ENCODE data around the gene LAIR2. TPM values are rescaled to one million over a fixed set of nuclear protein-coding genes. Genes with fewer than 3 reads are reported as not detected.

LAIR2 gene
- total and polyA plus RNA-seq, 2 donors (not counting 1 experiment from before 2014, with no cell fraction given) = not detected

GRCh38 chr19:54517483-54517882, 14.9 kb downstream of the LAIR2 start:
- no peaks in the 10 kb centered on the region for H3K79me2 ChIP-seq (ENCODE audit: control insufficient read depth, insufficient read depth, low read length)
- no peaks in the 10 kb centered on the region for H3K27me3 ChIP-seq (ENCODE audit: control insufficient read depth, insufficient read depth, low read length)
- TF ChIP-seq EZH2 (IDR thresholded peaks at IDR 0.05; ENCODE audit: low read length, missing control alignments) = no peak
- TF ChIP-seq CTCF (conservative IDR thresholded peaks at IDR 0.05 in 1 of 2, IDR thresholded peaks at IDR 0.05 in 1 of 2; ENCODE audit: low read depth in 1 of 2, low read length in 2 of 2) = no peak
- H3K4me2 ChIP-seq (ENCODE audit: extremely low read depth, insufficient read depth, low read length) = no peak overlapping the region
- DNase-seq (ENCODE audit: low read depth in 2 of 2) = peak; percentile 11 to 27
- no peaks in the 10 kb centered on the region for H3K36me3 ChIP-seq (ENCODE audit: control insufficient read depth, insufficient read depth, low read length)
- H3K27ac ChIP-seq (ENCODE audit: insufficient read depth, low read length) = no peak overlapping the region
- H3K9me3 ChIP-seq (ENCODE audit: control insufficient read depth, insufficient read depth, low read depth, low read length) = no peaks in the 10 kb centered on the region
- no peak overlapping the region for H3K4me3 ChIP-seq (replicated peaks in 1 of 4; ENCODE audit: control extremely low read depth in 1 of 4, insufficient read depth in 1 of 4, low read depth in 3 of 4, low read length in 4 of 4)
- no peak overlapping the region for H3K9ac ChIP-seq (ENCODE audit: insufficient read depth, low read length)
- H2AFZ ChIP-seq (ENCODE audit: low read length) = no peak overlapping the region
- H3K4me1 ChIP-seq (ENCODE audit: control insufficient read depth, extremely low read depth, insufficient read depth, low read length) = no peaks in the 10 kb centered on the region
- no peaks in the 10 kb centered on the region for H4K20me1 ChIP-seq (ENCODE audit: control insufficient read depth, extremely low read depth, insufficient read depth, low read length)

GRCh38 chr19:54518844-54519243, 16.2 kb downstream of the LAIR2 start:
- no peak overlapping the region for H3K4me2 ChIP-seq (ENCODE audit: extremely low read depth, insufficient read depth, low read length)
- H3K4me1 ChIP-seq (ENCODE audit: control insufficient read depth, extremely low read depth, insufficient read depth, low read length) = no peaks in the 10 kb centered on the region
- H2AFZ ChIP-seq (ENCODE audit: low read length) = no peak overlapping the region
- H3K27ac ChIP-seq (ENCODE audit: insufficient read depth, low read length) = no peak overlapping the region
- TF ChIP-seq CTCF (conservative IDR thresholded peaks at IDR 0.05 in 1 of 2, IDR thresholded peaks at IDR 0.05 in 1 of 2; ENCODE audit: low read depth in 1 of 2, low read length in 2 of 2) (no peak), EZH2 (IDR thresholded peaks at IDR 0.05; ENCODE audit: low read length, missing control alignments) (no peak)
- no peaks in the 10 kb centered on the region for H3K27me3 ChIP-seq (ENCODE audit: control insufficient read depth, insufficient read depth, low read length)
- no peak for DNase-seq (ENCODE audit: low read depth in 2 of 2)
- H4K20me1 ChIP-seq (ENCODE audit: control insufficient read depth, extremely low read depth, insufficient read depth, low read length) = no peaks in the 10 kb centered on the region
- H3K4me3 ChIP-seq (replicated peaks in 1 of 4; ENCODE audit: control extremely low read depth in 1 of 4, insufficient read depth in 1 of 4, low read depth in 3 of 4, low read length in 4 of 4) = no peak overlapping the region
- no peak overlapping the region for H3K9ac ChIP-seq (ENCODE audit: insufficient read depth, low read length)
- H3K9me3 ChIP-seq (ENCODE audit: control insufficient read depth, insufficient read depth, low read depth, low read length) = no peaks in the 10 kb centered on the region
- no peaks in the 10 kb centered on the region for H3K36me3 ChIP-seq (ENCODE audit: control insufficient read depth, insufficient read depth, low read length)
- no peaks in the 10 kb centered on the region for H3K79me2 ChIP-seq (ENCODE audit: control insufficient read depth, insufficient read depth, low read length)

- Histone ChIP-seq H3K4me3 (replicated peaks in 1 of 4; ENCODE audit: control extremely low read depth in 1 of 4, insufficient read depth in 1 of 4, low read depth in 3 of 4, low read length in 4 of 4) (no peak overlapping the region), H3K79me2 (ENCODE audit: control insufficient read depth, insufficient read depth, low read length) (no peaks in the 10 kb centered on the region), H3K4me2 (ENCODE audit: extremely low read depth, insufficient read depth, low read length) (no peak overlapping the region), H3K9me3 (ENCODE audit: control insufficient read depth, insufficient read depth, low read depth, low read length) (no peaks in the 10 kb centered on the region), H3K27ac (ENCODE audit: insufficient read depth, low read length) (no peak overlapping the region), H3K27me3 (ENCODE audit: control insufficient read depth, insufficient read depth, low read length) (no peaks in the 10 kb centered on the region), H3K9ac (ENCODE audit: insufficient read depth, low read length) (no peak overlapping the region), H3K4me1 (ENCODE audit: control insufficient read depth, extremely low read depth, insufficient read depth, low read length) (no peaks in the 10 kb centered on the region), H2AFZ (ENCODE audit: low read length) (no peak overlapping the region), H4K20me1 (ENCODE audit: control insufficient read depth, extremely low read depth, insufficient read depth, low read length) (no peaks in the 10 kb centered on the region), H3K36me3 (ENCODE audit: control insufficient read depth, insufficient read depth, low read length) (no peaks in the 10 kb centered on the region)
- TF ChIP-seq EZH2 (IDR thresholded peaks at IDR 0.05; ENCODE audit: low read length, missing control alignments) (no peak), CTCF (conservative IDR thresholded peaks at IDR 0.05 in 1 of 2, IDR thresholded peaks at IDR 0.05 in 1 of 2; ENCODE audit: low read depth in 1 of 2, low read length in 2 of 2) (no peak)
- no peak for DNase-seq (ENCODE audit: low read depth in 2 of 2)
Measured at GRCh38 chr19:54521022-54521859, 18.6 kb downstream of the LAIR2 start.
